HG03139 (cell line): Measurements from ENCODE around the gene GKN2.
"Not testable (repeated sequence)": the region's sequence is repeated elsewhere in the genome, so short reads cannot be mapped to it uniquely, and the experiment has no call there.

Experiments
- ATAC-seq: cut with Tn5 transposase; IDR thresholded peaks from one replicate; pipeline ENCODE4 v1.9.1; 2021; ENCODE audit not compliant: unreplicated experiment

The GKN2 gene

GRCh38 chr2:68964282-68964681 is 11.6 kb upstream of the GKN2 start:
- no peak for ATAC-seq

GRCh38 chr2:68961380-68961779 is 8.7 kb upstream of the GKN2 start:
- ATAC-seq: no peak

GRCh38 chr2:68959001-68959400 is 6.3 kb upstream of the GKN2 start:
- no peak for ATAC-seq

GRCh38 chr2:68955432-68955831 is 2.7 kb upstream of the GKN2 start:
- ATAC-seq: not testable (repeated sequence)

GRCh38 chr2:68951899-68952298 is 794 bp downstream of the GKN2 start:
- no peak for ATAC-seq

- ATAC-seq: no peak
Measured at GRCh38 chr2:68948710-68949109, 4.0 kb downstream of the GKN2 start.

- no peak for ATAC-seq
Measured at GRCh38 chr2:68946117-68946516, 6.6 kb downstream of the GKN2 start.

GRCh38 chr2:68943581-68944568 is 8.8 kb downstream of the GKN2 start:
- ATAC-seq: no peak

- ATAC-seq: no peak
Measured at GRCh38 chr2:68942827-68943226, 9.9 kb downstream of the GKN2 start.

GRCh38 chr2:68940369-68940768 is 12.3 kb downstream of the GKN2 start:
- no peak for ATAC-seq

GRCh38 chr2:68939962-68940361 is 12.7 kb downstream of the GKN2 start:
- ATAC-seq: no peak

- no peak for ATAC-seq
Measured at GRCh38 chr2:68938938-68939337, 13.8 kb downstream of the GKN2 start.

GRCh38 chr2:68937346-68938055 is 15.2 kb downstream of the GKN2 start:
- no peak for ATAC-seq

- no peak for ATAC-seq
Measured at GRCh38 chr2:68936889-68937288, 15.8 kb downstream of the GKN2 start.

- no peak for ATAC-seq
Measured at GRCh38 chr2:68936427-68936826, 16.3 kb downstream of the GKN2 start.

GRCh38 chr2:68935471-68935870 is 17.2 kb downstream of the GKN2 start:
- no peak for ATAC-seq

- ATAC-seq: no peak
Measured at GRCh38 chr2:68934021-68934420, 18.7 kb downstream of the GKN2 start.

- no peak for ATAC-seq
Measured at GRCh38 chr2:68932402-68932801, 20.3 kb downstream of the GKN2 start.

GRCh38 chr2:68931799-68932198 is 20.9 kb downstream of the GKN2 start:
- ATAC-seq: no peak

GRCh38 chr2:68931149-68931711 is 21.5 kb downstream of the GKN2 start:
- ATAC-seq: no peak

GRCh38 chr2:68926796-68927195 is 25.9 kb downstream of the GKN2 start:
- no peak for ATAC-seq
